Omental fat pad (tissue), 4 donors: ENCODE results near the gene MRPL4. TPM values are rescaled to one million over a fixed set of nuclear protein-coding genes. Genes with fewer than 3 reads are reported as not detected.
A peak's percentile ranks its signal among the peaks of the same experiment; 100 is the strongest.

Experiments used
- ATAC-seq: fragments of 150-250 bp; one replicate; pipeline ENCODE4 v1.9.1; 2016; ENCODE audit warnings: mild to moderate bottlenecking, moderate library complexity; ENCODE audit not compliant: low FRiP score
- DNase-seq: peaks from one replicate; pipeline ENCODE4 v3.0.0-alpha.2; 2019; ENCODE audit warnings: low spot score
- total RNA-seq, 4 donors: library from RNA; depleted of rRNA; stranded (reverse); fragments of >200 nt; gene quantifications; one replicate each; pipeline ENCODE4 v1.1.0, GENCODE V29; 2016
- TF ChIP-seq, protein P1 (sequence below), 3 donors: fragments of 450-650 bp; IDR thresholded peaks; one replicate each; pipeline ENCODE4 v1.5.1; 2016 to 2017; ENCODE audit warnings: antibody characterized with exemption in 3 of 3, mild to moderate bottlenecking in 3 of 3, moderate library complexity in 2 of 3

The MRPL4 gene
- total RNA-seq, 4 donors from 2014 or later = 44.6 to 73.3 (median 65.7) TPM

DNA sequence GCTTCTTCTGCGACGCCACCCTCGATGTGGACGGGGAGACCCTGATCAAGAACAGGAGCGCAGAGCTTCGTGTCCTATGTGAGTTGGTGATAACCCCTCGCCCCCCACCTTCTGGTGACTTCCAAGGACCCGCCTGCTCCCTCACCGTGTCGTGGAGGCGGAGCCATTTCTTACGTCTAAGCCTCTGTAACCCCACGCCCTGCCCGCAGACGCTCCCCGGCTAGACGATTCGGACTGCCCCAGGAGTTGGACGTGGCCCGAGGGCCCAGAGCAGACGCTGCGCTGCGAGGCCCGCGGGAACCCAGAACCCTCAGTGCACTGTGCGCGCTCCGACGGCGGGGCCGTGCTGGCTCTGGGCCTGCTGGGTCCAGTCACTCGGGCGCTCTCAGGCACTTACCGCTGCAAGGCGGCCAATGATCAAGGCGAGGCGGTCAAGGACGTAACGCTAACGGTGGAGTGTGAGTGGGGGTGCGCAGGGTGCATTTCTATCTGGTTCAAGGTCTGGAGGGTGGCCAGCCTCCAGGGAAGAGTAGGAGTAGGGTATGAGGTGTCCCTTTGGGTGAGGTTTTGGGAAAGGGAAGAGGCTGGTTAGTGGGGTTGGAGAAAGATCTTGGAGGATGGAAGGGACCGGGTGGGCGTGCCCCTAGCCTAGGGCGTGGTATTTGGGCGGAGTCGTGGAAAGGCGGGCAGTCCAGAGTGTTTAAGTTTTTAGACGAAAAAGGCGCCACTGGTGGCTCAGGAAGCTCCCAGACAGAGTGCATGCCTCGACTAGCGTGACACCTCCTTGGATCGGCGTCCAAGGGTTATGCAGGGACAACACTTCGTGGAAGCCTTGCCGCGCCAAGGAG, 41.0 kb downstream of the MRPL4 start:
- ATAC-seq = no peak
- DNase-seq = no peak
- TF ChIP-seq, protein P1, sequence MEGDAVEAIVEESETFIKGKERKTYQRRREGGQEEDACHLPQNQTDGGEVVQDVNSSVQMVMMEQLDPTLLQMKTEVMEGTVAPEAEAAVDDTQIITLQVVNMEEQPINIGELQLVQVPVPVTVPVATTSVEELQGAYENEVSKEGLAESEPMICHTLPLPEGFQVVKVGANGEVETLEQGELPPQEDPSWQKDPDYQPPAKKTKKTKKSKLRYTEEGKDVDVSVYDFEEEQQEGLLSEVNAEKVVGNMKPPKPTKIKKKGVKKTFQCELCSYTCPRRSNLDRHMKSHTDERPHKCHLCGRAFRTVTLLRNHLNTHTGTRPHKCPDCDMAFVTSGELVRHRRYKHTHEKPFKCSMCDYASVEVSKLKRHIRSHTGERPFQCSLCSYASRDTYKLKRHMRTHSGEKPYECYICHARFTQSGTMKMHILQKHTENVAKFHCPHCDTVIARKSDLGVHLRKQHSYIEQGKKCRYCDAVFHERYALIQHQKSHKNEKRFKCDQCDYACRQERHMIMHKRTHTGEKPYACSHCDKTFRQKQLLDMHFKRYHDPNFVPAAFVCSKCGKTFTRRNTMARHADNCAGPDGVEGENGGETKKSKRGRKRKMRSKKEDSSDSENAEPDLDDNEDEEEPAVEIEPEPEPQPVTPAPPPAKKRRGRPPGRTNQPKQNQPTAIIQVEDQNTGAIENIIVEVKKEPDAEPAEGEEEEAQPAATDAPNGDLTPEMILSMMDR (IDR thresholded peaks at IDR 0.05) = no peak

DNA sequence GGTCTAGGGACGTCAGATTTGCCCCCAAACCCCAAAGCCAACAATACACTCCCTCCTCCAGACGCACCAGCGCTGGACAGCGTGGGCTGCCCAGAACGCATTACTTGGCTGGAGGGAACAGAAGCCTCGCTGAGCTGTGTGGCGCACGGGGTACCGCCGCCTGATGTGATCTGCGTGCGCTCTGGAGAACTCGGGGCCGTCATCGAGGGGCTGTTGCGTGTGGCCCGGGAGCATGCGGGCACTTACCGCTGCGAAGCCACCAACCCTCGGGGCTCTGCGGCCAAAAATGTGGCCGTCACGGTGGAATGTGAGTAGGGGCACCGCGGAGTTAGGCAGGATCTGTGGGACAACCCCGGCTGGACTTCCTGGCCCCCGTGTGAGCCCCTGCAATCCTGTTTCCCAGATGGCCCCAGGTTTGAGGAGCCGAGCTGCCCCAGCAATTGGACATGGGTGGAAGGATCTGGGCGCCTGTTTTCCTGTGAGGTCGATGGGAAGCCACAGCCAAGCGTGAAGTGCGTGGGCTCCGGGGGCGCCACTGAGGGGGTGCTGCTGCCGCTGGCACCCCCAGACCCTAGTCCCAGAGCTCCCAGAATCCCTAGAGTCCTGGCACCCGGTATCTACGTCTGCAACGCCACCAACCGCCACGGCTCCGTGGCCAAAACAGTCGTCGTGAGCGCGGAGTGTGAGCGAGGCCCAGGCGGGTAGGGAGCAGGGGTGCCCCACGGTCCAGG, 41.8 kb downstream of the MRPL4 start:
- DNase-seq (no peak), ATAC-seq (no peak)
- TF ChIP-seq, protein P1 (IDR thresholded peaks at IDR 0.05) = no peak

DNA sequence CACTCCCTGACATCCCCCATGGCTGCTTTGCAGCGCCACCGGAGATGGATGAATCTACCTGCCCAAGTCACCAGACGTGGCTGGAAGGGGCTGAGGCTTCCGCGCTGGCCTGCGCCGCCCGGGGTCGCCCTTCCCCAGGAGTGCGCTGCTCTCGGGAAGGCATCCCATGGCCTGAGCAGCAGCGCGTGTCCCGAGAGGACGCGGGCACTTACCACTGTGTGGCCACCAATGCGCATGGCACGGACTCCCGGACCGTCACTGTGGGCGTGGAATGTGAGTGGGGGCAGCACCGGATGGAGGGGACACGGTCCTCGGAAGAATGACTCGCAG, 42.3 kb downstream of the MRPL4 start:
- DNase-seq (no peak), ATAC-seq (no peak)
- TF ChIP-seq, protein P1 (IDR thresholded peaks at IDR 0.05) = no peak

DNA sequence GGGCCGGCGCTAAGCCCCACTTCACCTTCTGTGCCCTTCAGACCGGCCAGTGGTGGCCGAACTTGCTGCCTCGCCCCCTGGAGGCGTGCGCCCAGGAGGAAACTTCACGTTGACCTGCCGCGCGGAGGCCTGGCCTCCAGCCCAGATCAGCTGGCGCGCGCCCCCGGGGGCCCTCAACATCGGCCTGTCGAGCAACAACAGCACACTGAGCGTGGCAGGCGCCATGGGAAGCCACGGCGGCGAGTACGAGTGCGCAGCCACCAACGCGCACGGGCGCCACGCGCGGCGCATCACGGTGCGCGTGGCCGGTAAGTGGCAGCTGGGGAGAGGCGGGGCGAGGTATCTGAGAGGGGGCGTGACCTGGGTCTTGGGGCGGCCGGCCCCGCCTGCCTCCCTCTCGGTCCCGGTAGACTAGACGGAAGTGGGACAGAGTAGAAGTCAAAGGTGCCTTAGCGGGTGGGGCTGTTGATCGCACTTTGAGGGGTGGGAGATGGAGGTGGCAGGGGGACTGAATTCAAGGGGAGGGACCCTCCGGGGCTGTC, 43.4 kb downstream of the MRPL4 start:
- TF ChIP-seq, protein P1 (IDR thresholded peaks at IDR 0.05) = no peak
- ATAC-seq = no peak
- DNase-seq = no peak

DNA sequence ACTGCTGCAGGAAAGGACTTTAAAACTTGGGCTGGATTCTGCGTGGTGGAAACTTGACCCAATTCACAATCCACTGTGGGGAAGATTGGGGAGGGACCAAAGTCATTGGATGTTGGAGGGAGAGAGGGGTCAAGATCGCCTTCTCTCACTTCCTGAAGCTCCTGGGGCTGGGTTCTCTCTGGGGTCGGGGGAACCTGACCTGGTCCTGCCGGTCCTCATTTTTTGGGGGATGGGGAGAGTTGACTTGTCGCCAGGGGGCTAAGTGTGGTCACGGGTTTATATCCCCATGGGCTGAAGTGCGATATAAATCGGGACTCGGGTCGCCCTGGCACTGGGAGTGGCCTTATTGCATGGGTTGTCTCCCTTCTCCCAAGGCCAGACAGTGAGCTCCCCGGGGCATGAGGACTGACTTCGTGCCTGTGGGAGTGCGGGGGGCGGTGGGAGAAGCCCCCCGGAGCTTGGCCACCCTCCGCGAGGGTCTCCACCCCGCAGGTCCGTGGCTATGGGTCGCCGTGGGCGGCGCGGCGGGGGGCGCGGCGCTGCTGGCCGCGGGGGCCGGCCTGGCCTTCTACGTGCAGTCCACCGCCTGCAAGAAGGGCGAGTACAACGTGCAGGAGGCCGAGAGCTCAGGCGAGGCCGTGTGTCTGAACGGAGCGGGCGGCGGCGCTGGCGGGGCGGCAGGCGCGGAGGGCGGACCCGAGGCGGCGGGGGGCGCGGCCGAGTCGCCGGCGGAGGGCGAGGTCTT, 44.0 kb downstream of the MRPL4 start:
- no peak for DNase-seq
- ATAC-seq = no peak
- TF ChIP-seq, protein P1 (IDR thresholded peaks at IDR 0.05) = no peak

DNA sequence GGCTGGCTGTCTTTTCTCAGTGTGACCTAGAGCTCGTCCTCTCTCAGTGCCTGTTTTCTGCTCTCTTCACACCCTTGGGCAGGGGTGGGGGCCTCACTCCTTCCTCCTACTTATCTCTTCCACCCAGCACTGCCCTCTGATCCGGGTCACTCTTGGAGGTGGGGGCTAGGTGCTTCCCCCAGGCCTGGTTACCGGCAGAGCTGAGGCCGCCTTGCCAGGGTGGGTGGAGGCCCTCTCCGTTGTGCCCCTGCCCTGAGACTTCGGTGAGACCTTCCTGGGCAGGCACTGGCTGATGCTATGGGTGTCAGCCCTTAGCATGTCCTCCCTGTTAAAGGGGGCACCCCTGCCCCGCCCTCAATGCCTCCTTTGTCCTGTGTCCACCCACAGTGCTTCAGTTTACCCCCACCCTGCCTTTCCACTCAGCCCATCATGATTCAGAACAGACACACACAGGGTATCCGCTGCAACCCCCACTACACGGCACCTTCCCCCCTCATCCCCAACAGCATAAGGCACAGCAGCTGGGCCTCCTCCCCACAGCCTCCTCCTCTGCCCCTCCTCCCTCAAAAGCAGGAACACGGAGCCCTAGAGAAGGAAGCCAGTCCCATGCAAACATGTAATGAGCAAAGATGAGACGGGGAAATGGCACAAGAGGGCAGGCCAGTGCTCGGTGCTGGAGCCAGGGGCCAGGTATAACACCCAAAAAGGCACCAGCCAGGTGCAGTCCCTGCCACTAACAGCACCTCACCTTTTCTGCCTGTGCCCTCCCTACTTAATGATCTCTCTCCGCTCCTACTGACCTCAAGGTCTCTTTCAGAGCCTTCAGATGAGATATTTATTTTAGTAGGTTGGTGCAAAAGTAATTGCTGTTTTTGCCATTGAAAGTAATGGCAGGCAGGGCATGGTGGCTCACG, 47.8 kb downstream of the MRPL4 start:
- ATAC-seq (peak; percentile 16), DNase-seq (no peak)
- TF ChIP-seq, protein P1 (IDR thresholded peaks at IDR 0.05) = no peak
